PC-9 (cell line): ENCODE measurements around the gene SLC40A1. TPM values are rescaled to one million over a fixed set of nuclear protein-coding genes. Genes with fewer than 3 reads are reported as not detected.

Experiments
- BruUV-seq: library from RNA; stranded (reverse); fragments of 400-500 nt; replicated peaks from 2 replicates; lab custom pipeline; 2021; lab: Mats Ljungman, UMichigan
- CTCF ChIA-PET: fragments of 300-600 bp; sonication (Branson Sonifier 250); formaldehyde crosslinking; loops from one replicate; lab custom pipeline; 2022; ENCODE audit warnings: antibody characterized with exemption; lab: Charles Lee
- POLR2A ChIA-PET: fragments of 300-600 bp; sonication (Branson Sonifier 250); formaldehyde crosslinking; loops from one replicate; lab custom pipeline; 2022; ENCODE audit warnings: antibody characterized with exemption; ENCODE audit not compliant: unreplicated experiment; lab: Charles Lee
- DNase-seq, 2 experiments: peaks; one replicate each; pipeline versions ENCODE4 v3.0.0 to v3.0.0-alpha.2; 2015 to 2022; ENCODE audit warnings: mixed read lengths in 1 of 2
- H2AFZ ChIP-seq: fragments of 200-600 bp; sonication (generic); 2 replicates; pipeline ENCODE4 v1.8.1; 2017; ENCODE audit warnings: antibody characterized with exemption
- H3F3A ChIP-seq: fragments of 200-600 bp; sonication (generic); 2 replicates; pipeline ENCODE4 v1.8.1; 2017; ENCODE audit warnings: antibody characterized with exemption, mild to moderate bottlenecking, low read depth; ENCODE audit not compliant: insufficient read depth
- H3K27ac ChIP-seq: fragments of 200-600 bp; sonication (generic); 2 replicates; pipeline ENCODE4 v1.6.1; 2016; ENCODE audit warnings: mixed run types
- H3K27me3 ChIP-seq: fragments of 200-600 bp; sonication (generic); 2 replicates; pipeline ENCODE4 v1.6.1; 2016; ENCODE audit warnings: low read depth, mixed run types; ENCODE audit not compliant: insufficient read depth
- H3K36me3 ChIP-seq: fragments of 200-600 bp; sonication (generic); 2 replicates; pipeline ENCODE4 v1.6.1; 2016; ENCODE audit warnings: low read depth, mixed run types
- H3K4me1 ChIP-seq: fragments of 200-600 bp; sonication (generic); replicated peaks from 2 replicates; pipeline ENCODE4 v1.6.1; 2016; ENCODE audit warnings: mixed run types; ENCODE audit not compliant: insufficient read depth
- H3K4me2 ChIP-seq: fragments of 200-600 bp; sonication (generic); 2 replicates; pipeline ENCODE4 v1.6.1; 2017; ENCODE audit warnings: mixed run types
- H3K4me3 ChIP-seq: fragments of 200-600 bp; sonication (generic); 2 replicates; pipeline ENCODE4 v1.6.1; 2016; ENCODE audit warnings: mixed run types
- H3K79me2 ChIP-seq: fragments of 200-600 bp; sonication (generic); 2 replicates; pipeline ENCODE4 v1.6.1; 2017; ENCODE audit warnings: low read depth, mixed run types
- H3K9me2 ChIP-seq: fragments of 200-600 bp; sonication (generic); 2 replicates; pipeline ENCODE4 v1.8.1; 2017; ENCODE audit warnings: mild to moderate bottlenecking; ENCODE audit not compliant: insufficient read depth
- H3K9me3 ChIP-seq: fragments of 200-600 bp; sonication (generic); 2 replicates; pipeline ENCODE4 v1.8.1; 2016; ENCODE audit warnings: low read depth; ENCODE audit not compliant: insufficient read depth
- H4K20me1 ChIP-seq: fragments of 200-600 bp; sonication (generic); 2 replicates; pipeline ENCODE4 v1.8.1; 2017; ENCODE audit not compliant: insufficient read depth
- EZH2 ChIP-seq: fragments of 200-600 bp; sonication (generic); IDR thresholded peaks from 2 replicates; pipeline ENCODE4 v1.8.0; 2017; ENCODE audit warnings: antibody characterized with exemption, low read depth
- intact Hi-C: fragments of 100-400 bp; cut with micrococcal nuclease; formaldehyde crosslinking; loops from one replicate; pipeline ENCODE4 v1.10.0; 2022; ENCODE audit not compliant: unreplicated experiment
- total RNA-seq: library from RNA; stranded (reverse); gene quantifications from 2 replicates; pipeline ENCODE4 v1.2.3, GENCODE V29; 2021
- TF ChIP-seq, protein P1 (sequence below): fragments of 200-600 bp; sonication (generic); conservative IDR thresholded peaks from 2 replicates; pipeline ENCODE4 v1.6.1; 2017; ENCODE audit warnings: mixed run types, antibody characterized with exemption, mild to moderate bottlenecking, moderate library complexity

The SLC40A1 gene
- total RNA-seq, 1 experiment from 2014 or later, result 8.0 TPM

- no peak overlapping the region for H3K27ac ChIP-seq
- no peaks in the 10 kb centered on the region for H3K36me3 ChIP-seq
- H3K4me3 ChIP-seq, result no peak overlapping the region
- intact Hi-C loops, result no loop called here
- no TSS peak for BruUV-seq
- H3K27me3 ChIP-seq, result no peaks in the 10 kb centered on the region
- no peak overlapping the region for H3K4me2 ChIP-seq
- no peaks in the 10 kb centered on the region for H4K20me1 ChIP-seq
- DNase-seq, result no peak
- no peaks in the 10 kb centered on the region; the same call in 1 of the 2 replicates for H3F3A ChIP-seq
- peaks cover 5% of the 10 kb centered on the region; the same call in 1 of the 2 replicates for H3K4me1 ChIP-seq
- H3K79me2 ChIP-seq, result no peaks in the 10 kb centered on the region
- no peak for TF ChIP-seq EZH2
- TF ChIP-seq, protein P1, sequence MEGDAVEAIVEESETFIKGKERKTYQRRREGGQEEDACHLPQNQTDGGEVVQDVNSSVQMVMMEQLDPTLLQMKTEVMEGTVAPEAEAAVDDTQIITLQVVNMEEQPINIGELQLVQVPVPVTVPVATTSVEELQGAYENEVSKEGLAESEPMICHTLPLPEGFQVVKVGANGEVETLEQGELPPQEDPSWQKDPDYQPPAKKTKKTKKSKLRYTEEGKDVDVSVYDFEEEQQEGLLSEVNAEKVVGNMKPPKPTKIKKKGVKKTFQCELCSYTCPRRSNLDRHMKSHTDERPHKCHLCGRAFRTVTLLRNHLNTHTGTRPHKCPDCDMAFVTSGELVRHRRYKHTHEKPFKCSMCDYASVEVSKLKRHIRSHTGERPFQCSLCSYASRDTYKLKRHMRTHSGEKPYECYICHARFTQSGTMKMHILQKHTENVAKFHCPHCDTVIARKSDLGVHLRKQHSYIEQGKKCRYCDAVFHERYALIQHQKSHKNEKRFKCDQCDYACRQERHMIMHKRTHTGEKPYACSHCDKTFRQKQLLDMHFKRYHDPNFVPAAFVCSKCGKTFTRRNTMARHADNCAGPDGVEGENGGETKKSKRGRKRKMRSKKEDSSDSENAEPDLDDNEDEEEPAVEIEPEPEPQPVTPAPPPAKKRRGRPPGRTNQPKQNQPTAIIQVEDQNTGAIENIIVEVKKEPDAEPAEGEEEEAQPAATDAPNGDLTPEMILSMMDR, result no peak
- H2AFZ ChIP-seq, result no peak overlapping the region
- ChIA-PET CTCF (no interaction called here), POLR2A (no interaction called here)
- no peaks in the 10 kb centered on the region for H3K9me2 ChIP-seq
- no peaks in the 10 kb centered on the region for H3K9me3 ChIP-seq
Measured at GRCh38 chr2:189519631-189520387, 60.8 kb downstream of the SLC40A1 start.

DNA sequence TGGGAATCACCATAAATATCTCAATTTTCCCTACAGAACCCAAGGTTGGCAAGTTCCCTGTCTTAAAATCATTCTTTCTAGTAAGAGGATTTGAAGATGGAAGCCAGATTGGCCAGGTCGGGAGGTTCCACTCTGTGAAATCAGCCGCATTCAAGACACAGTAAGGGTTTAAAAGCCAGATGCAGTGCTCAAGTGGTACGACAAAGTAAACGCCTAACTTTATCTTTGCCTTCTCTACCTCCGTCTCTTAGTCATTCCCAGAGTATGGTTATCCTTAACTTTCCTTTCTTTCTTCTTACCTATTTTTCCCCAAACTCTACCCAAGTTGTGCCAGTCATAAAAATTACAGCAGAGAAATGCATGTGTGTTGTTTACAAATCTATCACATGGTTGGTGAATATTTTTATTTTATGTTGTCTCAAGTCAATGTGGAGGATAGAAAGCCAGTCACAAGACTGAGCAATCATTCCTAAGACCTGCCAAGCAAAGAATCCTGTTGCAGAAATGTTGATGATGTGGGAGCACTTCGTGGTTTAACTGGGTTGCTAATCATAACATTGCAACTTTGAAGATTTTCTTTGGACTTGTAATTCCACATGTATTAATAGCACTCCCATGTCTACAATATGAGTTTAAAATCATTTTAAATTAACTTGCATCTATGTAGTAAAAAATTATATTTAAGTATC is 62.6 kb downstream of the SLC40A1 start:
- no peaks in the 10 kb centered on the region for H3K9me3 ChIP-seq
- no peaks in the 10 kb centered on the region; the same call in 1 of the 2 replicates for H3F3A ChIP-seq
- H3K4me2 ChIP-seq, result no peak overlapping the region
- peaks cover 5% of the 10 kb centered on the region; the same call in 1 of the 2 replicates for H3K4me1 ChIP-seq
- no peaks in the 10 kb centered on the region for H3K27me3 ChIP-seq
- ChIA-PET POLR2A (no interaction called here), CTCF (no interaction called here)
- no peak overlapping the region for H3K4me3 ChIP-seq
- no peaks in the 10 kb centered on the region for H3K9me2 ChIP-seq
- H2AFZ ChIP-seq, result no peak overlapping the region
- no peaks in the 10 kb centered on the region for H4K20me1 ChIP-seq
- intact Hi-C loops, result no loop called here
- no peak overlapping the region for H3K27ac ChIP-seq
- BruUV-seq, result no TSS peak
- no peak for DNase-seq
- H3K36me3 ChIP-seq, result no peaks in the 10 kb centered on the region
- TF ChIP-seq, protein P1, result no peak
- no peak for TF ChIP-seq EZH2
- no peaks in the 10 kb centered on the region for H3K79me2 ChIP-seq

DNA sequence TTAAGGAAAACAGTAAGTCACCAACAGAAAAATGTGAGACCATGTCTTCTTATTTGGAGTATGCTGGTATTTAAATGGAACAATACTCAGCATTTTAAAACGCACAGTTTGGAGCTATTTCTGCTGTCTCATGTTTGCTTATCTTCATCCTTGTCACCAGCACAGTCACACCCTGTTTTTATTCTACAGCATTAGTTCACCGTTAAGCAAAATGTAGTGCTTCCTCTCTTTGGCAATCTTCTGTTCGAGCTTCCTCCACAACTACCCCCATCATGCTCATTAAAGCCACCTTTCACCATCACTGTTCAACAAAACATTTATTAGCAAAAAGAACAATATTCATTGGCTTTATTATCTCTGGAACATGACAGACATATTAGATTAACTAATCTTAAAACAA is 64.0 kb downstream of the SLC40A1 start:
- no peak for DNase-seq
- no peaks in the 10 kb centered on the region for H3K36me3 ChIP-seq
- no TSS peak for BruUV-seq
- TF ChIP-seq EZH2, result no peak
- TF ChIP-seq, protein P1, result no peak
- no peak overlapping the region for H3K27ac ChIP-seq
- H3F3A ChIP-seq, result no peaks in the 10 kb centered on the region
- H4K20me1 ChIP-seq, result no peaks in the 10 kb centered on the region
- no peak overlapping the region for H2AFZ ChIP-seq
- no peaks in the 10 kb centered on the region for H3K9me2 ChIP-seq
- CTCF ChIA-PET, result no interaction called here
- POLR2A ChIA-PET, result interaction anchor here (0.6 kb wide), 1 partner anchor 10 kb away, joined by 3 read pairs; no protein-coding TSS in a partner anchor
- no peak overlapping the region for H3K4me3 ChIP-seq
- no peaks in the 10 kb centered on the region for H3K79me2 ChIP-seq
- no peak overlapping the region for H3K4me2 ChIP-seq
- intact Hi-C loops, result no loop called here
- H3K4me1 ChIP-seq, result no peaks in the 10 kb centered on the region
- no peaks in the 10 kb centered on the region for H3K27me3 ChIP-seq
- no peaks in the 10 kb centered on the region for H3K9me3 ChIP-seq
